ENCODE results near the gene NR3C1. TPM values are rescaled to one million over a fixed set of nuclear protein-coding genes. Genes with fewer than 3 reads are reported as not detected.

NR3C1 gene
- 168 TPM for total RNA-seq

DNA sequence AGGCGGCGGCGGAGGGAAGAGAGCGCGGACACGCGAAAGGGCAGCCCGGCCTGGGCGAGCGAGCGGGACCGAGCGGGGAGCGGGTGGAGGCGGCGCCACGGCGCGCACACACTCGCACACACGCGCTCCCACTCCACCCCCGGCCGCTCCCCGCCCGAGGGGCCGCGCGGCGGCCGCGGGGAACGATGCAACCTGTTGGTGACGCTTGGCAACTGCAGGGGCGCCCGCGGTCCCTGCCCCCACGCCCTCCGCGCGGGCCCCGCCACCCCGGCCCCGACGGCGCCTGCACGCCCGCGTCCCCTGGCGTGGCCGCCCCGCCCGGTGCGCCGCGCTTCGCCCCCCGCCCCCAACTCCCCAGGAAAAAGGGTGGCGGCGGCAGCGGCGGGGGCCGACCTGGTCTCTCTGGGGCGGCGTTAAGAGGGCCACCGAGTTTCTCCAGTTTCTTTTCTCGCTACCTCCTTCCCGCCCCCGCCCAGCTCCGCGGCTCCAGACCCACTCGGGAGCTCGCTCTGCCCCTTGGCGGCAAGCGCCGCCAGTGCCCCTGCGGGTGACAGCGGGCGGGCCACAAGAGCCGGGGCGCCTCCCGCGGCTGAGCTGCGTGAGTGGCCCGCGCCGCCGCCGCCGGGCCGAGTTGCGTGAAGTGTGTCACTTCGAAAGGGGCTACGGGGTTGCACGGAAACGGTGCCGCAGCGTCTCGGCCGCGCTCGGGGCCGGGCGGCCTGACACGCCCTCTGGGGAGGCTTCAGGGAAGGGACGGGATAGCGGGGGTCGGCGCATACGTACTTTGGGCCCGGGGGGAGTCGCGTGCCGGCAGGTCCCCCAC, at the start of gene NR3C1:
Gene NR3C1 (minus strand): TSS at position 94 of the 823 bp plus-strand sequence. CDS start 2,847 bp downstream, outside the sequence.
- Histone ChIP-seq H3K4me1 (ENCODE audit: insufficient read depth, low read length) (peaks cover 37% of the 10 kb centered on the region), H3K4me3 (ENCODE audit: low read length) (peak within 1 kb of the TSS; percentile 90)

GRCh38 chr5:143449772-143450171, 46.3 kb upstream of the NR3C1 start:
- Histone ChIP-seq H3K9me3 (ENCODE audit: low read depth, low read length) (no peaks in the 10 kb centered on the region), H3K27me3 (ENCODE audit: insufficient read depth, low read length) (no peaks in the 10 kb centered on the region), H3K4me1 (ENCODE audit: insufficient read depth, low read length) (peaks cover 8% of the 10 kb centered on the region), H3K4me3 (ENCODE audit: low read length) (no peak overlapping the region)

More for the DNA sequence above, at the start of gene NR3C1:
- H3K27me3 ChIP-seq (ENCODE audit: insufficient read depth, low read length), result no peaks in the 10 kb centered on the region
- H3K9me3 ChIP-seq (ENCODE audit: low read depth, low read length), result no peaks in the 10 kb centered on the region

DNA sequence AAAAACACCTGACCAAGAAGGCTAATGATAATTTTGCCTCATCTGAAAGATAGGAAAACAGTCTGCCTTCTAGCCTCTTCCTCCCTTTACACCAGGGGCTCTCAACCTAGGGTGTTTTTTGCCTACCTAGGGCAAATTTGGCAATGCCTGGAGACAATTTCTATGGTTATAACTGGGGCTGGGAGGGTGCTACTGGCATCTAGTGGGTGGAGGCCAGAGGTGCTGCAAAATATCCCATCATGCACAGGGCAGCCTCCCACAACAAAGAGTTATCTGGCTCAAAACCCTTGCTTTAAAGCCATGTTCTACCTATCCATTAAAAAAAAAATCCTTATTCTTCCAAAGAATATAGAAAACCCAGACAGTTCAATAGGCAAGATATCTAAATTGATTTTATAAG, 45.0 kb upstream of the NR3C1 start:
- Histone ChIP-seq H3K9me3 (ENCODE audit: low read depth, low read length) (no peaks in the 10 kb centered on the region), H3K4me3 (ENCODE audit: low read length) (no peak overlapping the region), H3K4me1 (ENCODE audit: insufficient read depth, low read length) (peaks cover 3% of the 10 kb centered on the region), H3K27me3 (ENCODE audit: insufficient read depth, low read length) (no peaks in the 10 kb centered on the region)

DNA sequence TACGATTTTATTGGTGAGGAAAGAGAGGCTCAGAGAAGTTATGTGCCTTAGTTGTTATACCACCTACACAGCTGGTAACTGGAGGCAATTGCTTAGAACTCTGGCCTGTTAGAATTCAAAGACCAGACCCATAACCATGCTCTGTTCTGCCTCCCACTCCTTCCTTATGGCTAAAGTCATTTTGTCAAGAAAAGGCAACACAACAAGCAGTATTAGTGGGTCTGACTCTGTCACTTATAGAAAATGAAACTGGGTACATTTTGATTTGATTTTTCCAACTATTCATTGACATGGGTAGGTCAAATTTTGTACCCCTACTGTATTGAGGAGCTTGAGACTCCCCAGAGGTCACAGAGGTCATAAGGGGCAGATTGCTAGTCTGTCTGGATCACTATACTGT, 44.5 kb upstream of the NR3C1 start:
- Histone ChIP-seq H3K9me3 (ENCODE audit: low read depth, low read length) (no peaks in the 10 kb centered on the region), H3K4me1 (ENCODE audit: insufficient read depth, low read length) (no peaks in the 10 kb centered on the region), H3K4me3 (ENCODE audit: low read length) (no peak overlapping the region), H3K27me3 (ENCODE audit: insufficient read depth, low read length) (no peaks in the 10 kb centered on the region)

- Histone ChIP-seq H3K4me3 (ENCODE audit: low read length) (no peak overlapping the region), H3K9me3 (ENCODE audit: low read depth, low read length) (no peaks in the 10 kb centered on the region), H3K27me3 (ENCODE audit: insufficient read depth, low read length) (no peaks in the 10 kb centered on the region), H3K4me1 (ENCODE audit: insufficient read depth, low read length) (no peaks in the 10 kb centered on the region)
Measured at GRCh38 chr5:143446535-143447226, 43.2 kb upstream of the NR3C1 start.

GRCh38 chr5:143445776-143446175, 42.3 kb upstream of the NR3C1 start:
- no peaks in the 10 kb centered on the region for H3K4me1 ChIP-seq (ENCODE audit: insufficient read depth, low read length)
- H3K27me3 ChIP-seq (ENCODE audit: insufficient read depth, low read length), result no peaks in the 10 kb centered on the region
- H3K4me3 ChIP-seq (ENCODE audit: low read length), result no peak overlapping the region
- H3K9me3 ChIP-seq (ENCODE audit: low read depth, low read length), result no peaks in the 10 kb centered on the region

DNA sequence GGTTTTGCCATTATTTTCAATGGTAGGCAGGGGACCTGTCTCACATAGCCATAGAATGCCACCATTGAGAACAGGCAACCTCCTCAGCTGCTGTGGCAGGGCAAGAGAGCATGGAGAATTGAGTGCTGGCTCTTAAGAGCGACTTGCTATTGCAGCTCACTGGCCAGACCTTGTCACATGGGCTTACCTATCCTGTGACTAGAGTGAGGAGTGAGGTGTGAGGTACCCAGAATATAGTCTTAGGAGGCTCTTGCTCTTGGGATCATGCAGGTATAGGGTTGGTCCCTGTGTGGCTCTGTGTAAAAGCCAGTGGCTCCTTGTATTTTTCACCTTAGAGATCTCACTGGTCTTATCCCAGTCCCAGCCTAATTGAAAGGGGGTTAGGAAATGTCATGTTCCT, 39.8 kb upstream of the NR3C1 start:
- Histone ChIP-seq H3K27me3 (ENCODE audit: insufficient read depth, low read length) (no peaks in the 10 kb centered on the region), H3K4me1 (ENCODE audit: insufficient read depth, low read length) (no peaks in the 10 kb centered on the region), H3K9me3 (ENCODE audit: low read depth, low read length) (no peaks in the 10 kb centered on the region), H3K4me3 (ENCODE audit: low read length) (no peak overlapping the region)

DNA sequence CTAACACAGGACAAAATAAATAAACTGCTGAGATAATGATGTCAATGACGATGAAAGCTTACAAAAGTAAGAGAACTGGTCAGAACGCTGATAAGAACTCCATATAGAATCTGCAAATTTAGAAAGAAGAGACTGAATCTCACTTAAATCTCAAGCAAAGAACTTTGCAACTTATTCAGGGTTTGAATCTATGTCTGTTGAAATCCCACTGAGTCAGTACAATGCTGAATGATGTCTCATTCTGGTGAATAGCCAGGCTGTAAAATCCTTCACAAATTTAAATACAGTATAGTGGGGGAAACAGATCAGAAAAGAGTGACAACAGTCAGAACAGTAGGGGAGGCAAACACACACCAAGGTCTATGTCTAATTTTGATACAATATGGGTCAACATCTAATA, 38.9 kb upstream of the NR3C1 start:
- no peaks in the 10 kb centered on the region for H3K9me3 ChIP-seq (ENCODE audit: low read depth, low read length)
- H3K4me1 ChIP-seq (ENCODE audit: insufficient read depth, low read length), result no peaks in the 10 kb centered on the region
- no peaks in the 10 kb centered on the region for H3K27me3 ChIP-seq (ENCODE audit: insufficient read depth, low read length)
- no peak overlapping the region for H3K4me3 ChIP-seq (ENCODE audit: low read length)

- Histone ChIP-seq H3K4me3 (ENCODE audit: low read length) (no peak overlapping the region), H3K9me3 (ENCODE audit: low read depth, low read length) (no peaks in the 10 kb centered on the region), H3K27me3 (ENCODE audit: insufficient read depth, low read length) (no peaks in the 10 kb centered on the region), H3K4me1 (ENCODE audit: insufficient read depth, low read length) (peaks cover 11% of the 10 kb centered on the region)
Measured at GRCh38 chr5:143440448-143441115, 37.1 kb upstream of the NR3C1 start.

- Histone ChIP-seq H3K27me3 (ENCODE audit: insufficient read depth, low read length) (no peaks in the 10 kb centered on the region), H3K4me1 (ENCODE audit: insufficient read depth, low read length) (peaks cover 37% of the 10 kb centered on the region), H3K4me3 (ENCODE audit: low read length) (no peak overlapping the region), H3K9me3 (ENCODE audit: low read depth, low read length) (no peaks in the 10 kb centered on the region)
Measured at GRCh38 chr5:143437666-143438273, 34.3 kb upstream of the NR3C1 start.

DNA sequence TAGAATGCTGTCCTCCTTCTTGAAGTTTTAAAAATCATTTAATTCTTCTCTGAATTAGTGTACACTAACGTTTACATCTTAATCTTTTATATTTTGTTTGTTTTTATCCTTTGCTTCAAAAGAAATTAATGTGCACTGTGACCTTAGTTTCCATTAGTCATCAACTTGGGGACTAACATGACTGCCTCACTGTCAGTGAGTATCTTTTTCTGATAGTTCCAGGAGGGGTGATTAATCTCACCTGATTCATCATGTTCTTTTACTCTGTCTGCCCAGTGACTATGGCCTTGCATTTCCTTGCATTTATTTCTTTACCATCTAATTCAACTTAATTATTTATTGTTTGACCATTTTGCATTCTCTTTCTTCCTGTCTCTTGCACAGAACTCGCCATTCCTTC, 33.4 kb upstream of the NR3C1 start:
- H3K4me1 ChIP-seq (ENCODE audit: insufficient read depth, low read length), result peaks cover 42% of the 10 kb centered on the region
- no peak overlapping the region for H3K4me3 ChIP-seq (ENCODE audit: low read length)
- H3K27me3 ChIP-seq (ENCODE audit: insufficient read depth, low read length), result no peaks in the 10 kb centered on the region
- H3K9me3 ChIP-seq (ENCODE audit: low read depth, low read length), result no peaks in the 10 kb centered on the region

- peaks cover 51% of the 10 kb centered on the region for H3K4me1 ChIP-seq (ENCODE audit: insufficient read depth, low read length)
- H3K27me3 ChIP-seq (ENCODE audit: insufficient read depth, low read length), result no peaks in the 10 kb centered on the region
- no peaks in the 10 kb centered on the region for H3K9me3 ChIP-seq (ENCODE audit: low read depth, low read length)
- peak overlapping the region; percentile 29 for H3K4me3 ChIP-seq (ENCODE audit: low read length)
Measured at GRCh38 chr5:143435210-143435657, 31.7 kb upstream of the NR3C1 start.

DNA sequence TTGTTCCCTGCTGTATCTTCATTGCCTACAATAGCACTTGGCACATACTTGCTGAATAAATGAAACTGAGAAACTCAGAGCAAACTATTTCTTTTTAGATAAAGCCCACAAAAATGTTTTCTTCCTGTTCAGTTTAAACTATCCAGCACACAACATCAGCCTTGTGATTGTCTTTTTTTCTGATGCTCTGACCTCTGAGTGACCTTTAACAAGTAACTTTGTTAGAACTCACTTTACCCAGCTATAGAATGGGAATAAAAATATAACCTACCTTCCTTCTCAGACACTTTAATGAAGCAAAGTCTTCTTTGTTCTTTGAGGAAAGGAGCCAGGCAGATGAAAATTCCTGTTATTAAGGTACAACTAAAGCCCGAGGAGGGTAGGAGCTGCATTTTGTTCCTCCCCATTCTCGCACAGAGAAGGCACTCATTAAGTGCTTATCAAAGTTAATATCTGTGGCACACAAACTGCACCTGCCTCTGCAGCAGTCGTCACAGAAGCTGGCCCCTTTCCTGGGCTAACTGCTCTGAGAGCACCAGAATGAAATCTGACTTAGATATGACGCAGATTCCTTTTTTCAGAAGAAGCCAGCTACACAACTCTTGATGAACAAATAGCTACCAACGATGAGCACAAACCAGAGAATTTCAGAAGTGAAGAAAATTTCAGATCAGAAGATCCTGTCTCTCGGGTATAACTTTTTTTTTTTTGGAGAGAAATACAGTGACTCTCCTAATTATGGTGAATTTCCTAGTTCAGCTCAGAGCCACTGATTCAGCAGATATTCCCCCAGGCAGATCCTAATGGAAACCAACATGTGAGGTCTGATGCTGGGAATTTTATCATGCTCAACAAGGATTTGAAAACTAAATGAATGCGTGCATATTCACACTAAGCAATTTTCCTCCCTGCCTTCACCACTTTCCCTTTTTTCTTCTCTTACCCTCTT, 31.0 kb upstream of the NR3C1 start:
- Histone ChIP-seq H3K9me3 (ENCODE audit: low read depth, low read length) (no peaks in the 10 kb centered on the region), H3K4me3 (ENCODE audit: low read length) (peak overlapping the region; percentile 29), H3K4me1 (ENCODE audit: insufficient read depth, low read length) (peaks cover 54% of the 10 kb centered on the region), H3K27me3 (ENCODE audit: insufficient read depth, low read length) (no peaks in the 10 kb centered on the region)

GRCh38 chr5:143433670-143434069, 30.2 kb upstream of the NR3C1 start:
- Histone ChIP-seq H3K27me3 (ENCODE audit: insufficient read depth, low read length) (no peaks in the 10 kb centered on the region), H3K9me3 (ENCODE audit: low read depth, low read length) (no peaks in the 10 kb centered on the region), H3K4me3 (ENCODE audit: low read length) (no peak overlapping the region), H3K4me1 (ENCODE audit: insufficient read depth, low read length) (peaks cover 60% of the 10 kb centered on the region)

Measured in mononuclear cell (primary cell).